Natural killer cell (primary cell): ENCODE results near the gene DTNB. TPM values are rescaled to one million over a fixed set of nuclear protein-coding genes. Genes with fewer than 3 reads are reported as not detected.

Experiments used
- ATAC-seq, 3 donors: fragments of 150-1000 bp in 2 of 3; fragments of 200-7000 bp in 1 of 3; cut with Tn5 transposase; 1 replicate in 1 of 3; 2 replicates in 2 of 3; pipeline ENCODE4 v1.10.0; 2021; ENCODE audit warnings: mild to moderate bottlenecking in 2 of 3, moderate library complexity in 2 of 3
- DNase-seq, 2 donors: peaks; one replicate each; pipeline versions ENCODE4 v3.0.0 to v3.0.0-alpha.2; 2013 to 2021; ENCODE audit warnings: mixed read lengths in 1 of 2
- H3K27ac ChIP-seq: one replicate; pipeline ENCODE4 v1.5.1; 2013; ENCODE audit warnings: mild to moderate bottlenecking, low read length
- H3K27me3 ChIP-seq: one replicate; pipeline ENCODE4 v1.6.1; 2013; ENCODE audit warnings: low read length; ENCODE audit not compliant: control insufficient read depth, insufficient read depth
- H3K36me3 ChIP-seq: one replicate; pipeline ENCODE4 v1.6.1; 2013; ENCODE audit warnings: low read length; ENCODE audit not compliant: control insufficient read depth, insufficient read depth
- H3K4me1 ChIP-seq: one replicate; pipeline ENCODE4 v1.6.1; 2013; ENCODE audit warnings: low read length; ENCODE audit not compliant: control insufficient read depth, insufficient read depth
- H3K4me3 ChIP-seq: one replicate; pipeline ENCODE4 v1.5.1; 2013; ENCODE audit warnings: low read length
- H3K9me3 ChIP-seq: one replicate; pipeline ENCODE4 v1.6.1; 2013; ENCODE audit warnings: low read length; ENCODE audit not compliant: control insufficient read depth, insufficient read depth
- H3K27ac Mint-ChIP-seq, 2 donors: one replicate each; pipeline ENCODE4 v1.8.0; 2022; ENCODE audit warnings: mild to moderate bottlenecking in 2 of 2, mixed read lengths in 2 of 2, moderate library complexity in 1 of 2
- H3K27me3 Mint-ChIP-seq, 2 donors: one replicate each; pipeline ENCODE4 v1.8.0; 2022; ENCODE audit warnings: low read depth in 2 of 2, mixed read lengths in 2 of 2
- H3K36me3 Mint-ChIP-seq: one replicate; pipeline ENCODE4 v1.8.0; 2022; ENCODE audit warnings: mixed read lengths
- H3K4me1 Mint-ChIP-seq, 2 donors: one replicate each; pipeline ENCODE4 v1.8.0; 2022; ENCODE audit warnings: mixed read lengths in 2 of 2
- H3K4me3 Mint-ChIP-seq: one replicate; pipeline ENCODE4 v1.8.0; 2022; ENCODE audit warnings: mild to moderate bottlenecking, moderate library complexity, mixed read lengths
- H3K9me3 Mint-ChIP-seq, 2 donors: one replicate each; pipeline ENCODE4 v1.8.0; 2022; ENCODE audit warnings: mixed read lengths in 2 of 2
- CTCF ChIP-seq: fragments of 200-600 bp; IDR thresholded peaks from one replicate; pipeline ENCODE4 v1.8.0; 2022; ENCODE audit warnings: antibody characterized with exemption
- WGBS: methylation state at CpG from one replicate; pipeline ENCODE4 v1.1.7; 2013; ENCODE audit warnings: missing lambda C conversion rate; ENCODE audit not compliant: insufficient coverage; 5-methylcytosine and 5-hydroxymethylcytosine counted together
- intact Hi-C: fragments of 100-400 bp; cut with micrococcal nuclease; formaldehyde crosslinking; loops from one replicate; pipeline ENCODE4 v1.14.2; 2022
- total RNA-seq, 4 donors: library from RNA; stranded (reverse); fragments of 120-200 nt in 1 of 4; gene quantifications; one replicate each; pipeline versions ENCODE4 v1.2.3 to v1.2.4, GENCODE V29; 2013 to 2022

The DTNB gene
- total RNA-seq, 3 donors from 2014 or later (not counting 1 experiment from before 2014, with no cell fraction given), result 20.8 to 33.7 (median 23.6) TPM

- Histone ChIP-seq H3K27me3 (no peaks in the 10 kb centered on the region), H3K4me3 (no peak overlapping the region), H3K27ac (no peak overlapping the region), H3K9me3 (peaks cover 10% of the 10 kb centered on the region), H3K4me1 (peaks cover 18% of the 10 kb centered on the region), H3K36me3 (peaks cover 3% of the 10 kb centered on the region)
- WGBS, result 95% methylated on average over 27 of the region's 27 CpGs
- Mint-ChIP-seq H3K36me3 (peaks cover 10% of the 10 kb centered on the region), H3K27me3 (no peaks in the 10 kb centered on the region), H3K27ac (no peak overlapping the region), H3K4me3 (no peak overlapping the region), H3K9me3 (no peaks in the 10 kb centered on the region), H3K4me1 (peaks cover 27 to 43% of the 10 kb centered on the region in 2 donors)
- DNase-seq, result no peak
- TF ChIP-seq CTCF, result no peak
- ATAC-seq, result no peak
- intact Hi-C loops, result no loop called here
These were observed 345.0 kb downstream of the DTNB start for GRCh38 chr2:25328152-25329085.

Other genes starting within 250 kb of the DTNB start
- gene ASXL2, start 204.9 kb upstream of the DTNB start, total RNA-seq, result 10 to 100 TPM; 27.7 to 32.6 (median 27.8) TPM